Caki2 (cell line): ENCODE data around the gene NES. TPM values are rescaled to one million over a fixed set of nuclear protein-coding genes. Genes with fewer than 3 reads are reported as not detected.

Experiments used
- DNase-seq: peaks from one replicate; pipeline ENCODE4 v3.0.0-alpha.2; 2015; ENCODE audit warnings: low read depth
- in situ Hi-C: cut with HindIII; loops from 2 replicates; pipeline ENCODE4 v1.10.0; 2016; ENCODE audit warnings: low sequenced_read_pairs, low pct_unique_long_range_greater_than_20kb, mixed read lengths
- total RNA-seq: library from RNA; depleted of rRNA; stranded (reverse); fragments of >200 nt; shearing (Covaris generic); gene quantifications from 2 replicates; pipeline ENCODE4 v1.2.3, GENCODE V29; 2014; ENCODE audit warnings: low replicate concordance

NES gene
- total RNA-seq, 1 experiment from 2014 or later: 0.03 TPM

DNA sequence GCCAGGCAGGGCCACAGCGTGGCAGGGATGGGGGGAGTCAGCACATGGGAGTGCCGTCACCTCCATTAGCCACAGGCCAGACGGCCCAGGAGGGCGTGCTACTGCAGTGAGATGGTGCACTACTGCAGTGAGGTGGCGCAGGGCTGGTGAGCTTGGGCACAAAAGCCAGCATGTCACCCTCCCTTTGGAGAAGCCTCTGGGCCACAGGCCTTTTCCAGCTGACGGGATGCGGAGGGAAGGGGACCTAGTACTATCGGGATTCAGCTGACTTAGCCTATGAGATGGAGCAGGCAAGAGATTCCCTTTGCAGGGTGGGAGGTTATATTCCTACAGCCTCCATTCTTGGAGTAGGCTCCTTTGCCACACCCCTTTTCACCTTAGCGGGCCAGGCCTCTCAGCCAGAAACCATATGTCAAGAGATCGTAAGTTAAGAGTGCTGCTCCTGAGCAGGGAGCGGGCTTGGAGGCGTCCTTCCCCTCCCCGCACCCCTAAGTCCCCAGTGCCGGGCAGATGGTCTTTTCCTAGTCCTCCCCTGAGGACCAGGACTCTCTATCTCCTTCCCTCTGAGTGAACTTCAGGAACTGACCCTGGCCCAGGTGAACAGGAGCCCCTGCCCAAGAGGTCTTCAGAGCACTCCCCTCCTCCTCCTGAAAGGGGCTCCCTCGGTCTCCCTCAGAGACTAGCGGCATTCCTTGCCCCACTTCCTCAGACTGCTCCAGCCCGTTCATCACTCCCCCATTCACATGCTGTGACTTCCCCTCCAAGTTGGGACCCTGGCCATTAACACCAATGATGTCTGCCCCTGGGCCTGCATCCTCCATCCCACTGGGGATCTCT is 8.2 kb downstream of the NES start:
- no peak for DNase-seq
- in situ Hi-C loops: no loop called here

DNA sequence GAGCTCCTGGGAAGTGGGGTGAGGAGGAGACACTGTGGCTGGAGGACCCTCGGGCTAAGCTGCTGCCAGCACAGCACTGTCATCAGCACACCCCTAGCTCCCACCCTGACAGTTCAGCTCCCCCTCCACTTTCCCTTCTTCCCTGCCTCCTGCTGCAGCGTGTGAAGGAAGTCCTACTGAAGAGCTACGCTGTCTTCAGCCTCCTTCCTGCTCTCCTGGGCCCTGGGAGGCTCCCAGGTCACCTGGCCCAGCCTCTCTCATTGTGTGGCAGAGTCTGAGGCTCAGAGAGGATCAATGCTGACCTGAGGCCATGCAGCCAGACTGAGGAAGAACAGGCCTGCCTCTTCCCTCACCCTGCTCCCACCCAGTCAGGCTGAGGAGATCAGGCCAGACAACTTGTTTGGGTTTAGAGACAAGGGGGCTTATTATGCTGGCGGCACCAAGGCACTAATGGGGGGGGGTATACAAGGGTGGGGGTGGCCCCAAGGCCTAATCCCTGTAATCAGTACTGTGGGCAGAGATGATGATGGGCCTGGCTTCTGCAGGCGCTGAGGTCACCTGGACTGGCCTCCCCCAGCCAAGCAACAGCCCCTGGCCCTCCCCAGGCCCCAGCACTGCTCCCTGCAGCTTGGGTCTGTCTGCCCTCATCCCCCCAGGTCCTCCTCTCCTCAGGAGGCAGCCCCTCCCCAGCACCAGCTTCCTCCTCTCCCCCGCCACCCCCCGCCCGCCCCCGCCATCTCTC is 9.1 kb downstream of the NES start:
- no peak for DNase-seq
- in situ Hi-C loops: no loop called here

DNA sequence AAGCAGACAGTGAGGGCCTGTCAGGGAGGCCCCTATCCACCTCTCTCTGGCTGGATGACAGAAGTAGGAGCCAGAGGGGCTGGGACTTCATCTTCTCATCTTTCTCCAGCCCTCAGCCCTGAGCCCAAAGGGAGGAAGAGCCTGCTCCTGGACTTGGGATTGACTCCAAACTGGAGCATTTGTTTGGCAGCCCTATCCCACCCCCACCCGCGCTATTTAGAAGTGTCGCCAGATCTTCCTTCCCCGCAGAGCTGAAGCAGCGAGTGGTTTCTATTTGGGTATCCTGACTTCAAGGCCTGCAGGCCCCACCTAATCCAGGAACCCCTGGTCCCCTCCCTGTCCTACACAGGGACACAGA is 9.6 kb downstream of the NES start:
- in situ Hi-C loops: no loop called here
- DNase-seq: no peak

DNA sequence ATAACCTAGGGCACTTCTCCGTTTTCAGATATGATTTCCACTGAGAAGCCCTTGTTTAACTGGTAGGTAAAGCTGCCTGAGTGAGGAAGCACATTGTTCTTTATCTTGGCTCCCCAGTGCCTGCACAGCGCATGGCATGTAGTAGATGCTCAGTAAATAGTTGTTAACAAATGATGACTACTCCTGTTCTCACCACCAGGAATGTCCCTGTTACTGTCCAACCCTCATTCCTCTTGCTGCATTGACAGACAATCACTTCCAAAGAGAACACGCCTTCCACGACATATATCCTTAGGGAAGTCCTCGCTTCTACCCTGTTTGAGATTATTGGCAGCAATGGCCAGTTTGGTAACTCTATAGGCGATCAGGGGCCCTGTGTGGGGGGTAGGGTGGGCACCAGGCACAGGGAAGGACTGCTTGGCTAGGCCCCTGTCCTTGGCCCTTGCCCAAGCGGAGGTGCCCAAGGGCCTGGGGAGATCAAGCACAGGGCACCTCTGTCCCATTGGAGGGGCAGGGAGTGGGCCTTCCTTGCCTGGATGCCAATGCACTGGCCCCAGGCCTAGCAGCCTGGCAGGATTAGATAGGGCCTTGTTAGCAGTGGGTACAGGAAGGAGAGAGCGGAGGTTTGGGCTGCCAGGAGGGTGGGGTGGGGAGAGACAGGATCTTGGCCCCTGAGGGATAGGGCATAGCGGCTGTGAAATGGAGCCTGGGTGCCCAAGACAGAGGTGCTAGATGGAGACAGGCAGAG is 10.2 kb downstream of the NES start:
- in situ Hi-C loops: no loop called here
- no peak for DNase-seq

GRCh38 chr1:156665539-156665938 is 11.7 kb downstream of the NES start:
- in situ Hi-C loops: no loop called here
- no peak for DNase-seq

- in situ Hi-C loops: no loop called here
- no peak for DNase-seq
Observed at GRCh38 chr1:156664767-156665411, 12.3 kb downstream of the NES start.

GRCh38 chr1:156664046-156664766 is 13.0 kb downstream of the NES start:
- no peak for DNase-seq
- in situ Hi-C loops: no loop called here

DNA sequence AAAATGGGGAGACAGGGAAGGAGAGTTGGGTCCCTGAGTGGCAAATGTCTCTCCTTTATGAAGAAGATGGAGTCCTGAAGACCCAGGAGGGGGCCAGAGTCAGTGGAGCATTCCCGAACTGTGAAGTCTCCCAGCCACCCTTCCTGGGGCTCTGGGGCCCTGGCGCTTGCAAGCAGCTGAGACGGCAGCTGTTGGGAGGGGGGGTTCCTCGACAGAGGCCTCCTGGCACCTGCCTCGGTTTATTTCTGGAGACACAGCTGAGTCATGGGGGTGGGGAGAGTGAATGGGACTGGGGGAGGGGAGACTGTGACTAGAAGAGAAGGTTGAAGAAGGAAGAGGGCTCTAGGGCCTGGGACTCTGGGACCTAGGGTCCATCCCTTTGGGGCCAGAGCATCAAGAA is 14.0 kb downstream of the NES start:
- in situ Hi-C loops: no loop called here
- DNase-seq: no peak

GRCh38 chr1:156662800-156663055 is 14.5 kb downstream of the NES start:
- in situ Hi-C loops: no loop called here
- no peak for DNase-seq

GRCh38 chr1:156662005-156662799 is 15.0 kb downstream of the NES start:
- in situ Hi-C loops: no loop called here
- no peak for DNase-seq

DNA sequence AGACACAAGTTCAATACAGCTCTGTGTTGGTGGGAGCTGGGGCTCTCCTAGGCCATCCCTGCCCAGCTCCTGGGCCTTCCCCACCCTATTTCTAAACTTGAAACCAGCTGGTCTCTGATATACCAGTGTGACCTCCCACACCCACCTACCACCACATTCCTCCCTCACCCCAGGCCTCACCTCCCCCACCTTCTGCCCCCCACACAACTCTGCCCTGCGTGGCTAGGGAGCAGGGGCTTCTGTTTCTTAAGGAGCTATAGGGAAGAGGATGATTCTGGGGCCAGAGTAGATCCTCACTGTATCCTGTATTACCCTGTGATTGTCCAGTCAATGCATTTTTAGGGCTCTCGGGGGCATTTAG is 16.5 kb downstream of the NES start:
- no peak for DNase-seq
- in situ Hi-C loops: no loop called here

DNA sequence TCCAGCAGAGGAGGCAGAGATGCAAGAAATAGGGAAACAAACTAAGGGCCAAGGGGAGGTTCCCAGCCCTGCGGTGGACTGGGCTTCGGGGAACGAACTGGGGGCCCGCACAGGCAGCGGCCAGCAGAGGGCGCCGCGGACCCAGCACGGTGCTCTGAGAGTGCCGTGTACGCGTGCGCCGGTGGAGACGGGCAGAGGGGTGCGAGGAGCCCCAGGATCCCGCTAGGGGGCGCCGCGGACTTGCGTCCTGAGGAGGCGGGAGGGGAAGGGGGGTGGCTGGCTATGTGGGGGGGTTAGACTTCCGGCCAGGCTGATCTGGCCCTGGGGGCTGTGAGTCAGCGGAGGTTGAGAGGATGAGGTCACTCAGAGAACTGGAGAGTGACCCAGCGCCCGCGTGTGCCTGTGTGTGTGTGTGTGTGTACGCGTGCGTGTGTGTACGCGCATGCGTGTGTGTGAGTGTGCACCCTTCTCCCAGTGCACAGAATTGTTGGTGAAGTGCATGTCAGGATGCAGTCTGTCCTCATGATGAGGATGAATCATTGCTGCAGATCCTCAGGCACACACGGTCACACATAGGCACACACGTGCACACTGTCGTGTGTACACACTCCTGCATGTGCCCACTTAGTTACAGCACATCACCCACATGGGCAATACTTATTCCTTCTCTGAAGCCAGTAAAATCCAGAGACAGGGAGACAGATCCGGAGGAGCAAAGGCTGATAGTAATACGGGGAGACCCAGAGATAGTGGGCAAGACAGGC is 17.0 kb downstream of the NES start:
- peak; percentile 97 for DNase-seq
- in situ Hi-C loops: no loop called here

- DNase-seq: no peak
- in situ Hi-C loops: no loop called here
Observed at GRCh38 chr1:156659661-156659987, 17.6 kb downstream of the NES start.

- in situ Hi-C loops: no loop called here
- no peak for DNase-seq
Observed at GRCh38 chr1:156658945-156659574, 18.1 kb downstream of the NES start.

GRCh38 chr1:156658496-156658895 is 18.7 kb downstream of the NES start:
- no peak for DNase-seq
- in situ Hi-C loops: no loop called here

- in situ Hi-C loops: no loop called here
- DNase-seq: no peak
Observed at GRCh38 chr1:156657741-156658319, 19.4 kb downstream of the NES start.
